Measurements from ENCODE around the gene IQCH.

- TF ChIP-seq YY1 (IDR thresholded peaks at IDR 0.05; ENCODE audit: insufficient read depth, insufficient read length) = no peak
- TF ChIP-seq ZNF274 (IDR thresholded peaks at IDR 0.05; ENCODE audit: low read depth, low read length) = no peak
These were observed 86.0 kb downstream of the IQCH start for GRCh38 chr15:67340630-67341029.

Measured in NT2/D1 (cell line).